Measurements from ENCODE around the gene DCLRE1A. TPM values are rescaled to one million over a fixed set of nuclear protein-coding genes. Genes with fewer than 3 reads are reported as not detected.

The DCLRE1A gene
- 11.5 and 12.3 TPM in 2 replicates for total RNA-seq (2014; rRNA removed; shearing (Covaris generic))
- total RNA-seq (2022) = 18.1 and 18.4 TPM in 2 replicates
- percentile 73 among the genes with signal in this experiment for Bru-seq, nascent RNA
- percentile 61 among the genes with signal in this experiment for BruChase-seq, experiment 1, labeled RNA remaining after a 6-hour chase
- BruChase-seq, experiment 2, labeled RNA remaining after a 2-hour chase = percentile 86 among the genes with signal in this experiment
- long read RNA-seq, full-length matches to known transcripts = 50 of 59 reads
- long read RNA-seq, partial matches to known transcripts = 3 of 59 reads
- long read RNA-seq, other reads (novel, unspliced or antisense) = 6 of 59 reads

- Histone ChIP-seq H3K4me1 (ENCODE audit: insufficient read depth, low read length, poor library complexity, severe bottlenecking) (peaks cover 66% of the 10 kb centered on the region), H3K9me2 (ENCODE audit: insufficient read depth, low read length) (no peaks in the 10 kb centered on the region), H3K9me3 (ENCODE audit: low read length) (no peaks in the 10 kb centered on the region), H4K20me1 (ENCODE audit: insufficient read depth, low read length) (0 out of 2 replicates have a peak, but pooled peaks cover 24% of the 10 kb centered on the region), H3K79me2 (ENCODE audit: insufficient read depth, low read depth, low read length) (peaks cover 87% of the 10 kb centered on the region), H3K4me3 (ENCODE audit: low read depth, low read length, poor library complexity, severe bottlenecking) (peak within 1 kb of the TSS; percentile 98), H3K27ac (ENCODE audit: low read depth, low read length, poor library complexity, severe bottlenecking) (peak within 1 kb of the TSS; percentile 76), H2AFZ (ENCODE audit: low read length) (peak within 1 kb of the TSS; percentile 98), H3K36me3 (ENCODE audit: insufficient read depth, low read length) (peaks cover 24% of the 10 kb centered on the region), H3K4me2 (ENCODE audit: low read length) (peak within 1 kb of the TSS; percentile 98)
- peak; percentile 87 for DNase-seq (ENCODE audit: low spot score)
- no TSS peak for BruUV-seq (replicated peaks)
- ChIA-PET CTCF (ENCODE audit: unreplicated experiment) (no interaction called here), POLR2A (interaction anchor here (0.8 to 1.0 kb wide), 2 partner anchors 18 to 205 kb away, joined by 3 read pairs; no protein-coding TSS in a partner anchor)
- no peak for TF ChIP-seq CTCF (conservative IDR thresholded peaks at IDR 0.05; ENCODE audit: low read length)
- intact Hi-C loops (cut with micrococcal nuclease; ENCODE audit: unreplicated experiment) = loop anchor here (2.0 to 10.0 kb wide), 4 partner anchors 107 to 671 kb away; no protein-coding TSS in a partner anchor
Observed at GRCh38 chr10:113854013-113854760, at the start of gene DCLRE1A, which contains the start of gene NHLRC2. Gene DCLRE1A, minus strand, starts transcription at chr10:113854082. Its CDS starts 900 bp downstream, at chr10:113853182. Gene NHLRC2, plus strand, starts transcription at chr10:113854661. Its CDS starts 212 bp downstream, at chr10:113854873.

GRCh38 chr10:113899952-113900598 lies 46.2 kb upstream of the DCLRE1A start:
- Histone ChIP-seq H3K9me3 (ENCODE audit: low read length) (no peaks in the 10 kb centered on the region; the same call in 1 of the 2 replicates), H3K4me2 (ENCODE audit: low read length) (no peak overlapping the region), H3K9me2 (ENCODE audit: insufficient read depth, low read length) (no peaks in the 10 kb centered on the region), H3K36me3 (ENCODE audit: insufficient read depth, low read length) (peaks cover 58% of the 10 kb centered on the region), H3K4me3 (ENCODE audit: low read depth, low read length, poor library complexity, severe bottlenecking) (no peak overlapping the region), H2AFZ (ENCODE audit: low read length) (no peak overlapping the region), H3K4me1 (ENCODE audit: insufficient read depth, low read length, poor library complexity, severe bottlenecking) (no peaks in the 10 kb centered on the region), H3K79me2 (ENCODE audit: insufficient read depth, low read depth, low read length) (no peaks in the 10 kb centered on the region), H4K20me1 (ENCODE audit: insufficient read depth, low read length) (no peaks in the 10 kb centered on the region), H3K27ac (ENCODE audit: low read depth, low read length, poor library complexity, severe bottlenecking) (no peak overlapping the region)
- intact Hi-C loops (cut with micrococcal nuclease; ENCODE audit: unreplicated experiment) = no loop called here
- no peak for DNase-seq (ENCODE audit: low spot score)
- CTCF ChIA-PET (ENCODE audit: unreplicated experiment) = no interaction called here
- POLR2A ChIA-PET = interaction anchor here (1.1 to 1.4 kb wide), 2 partner anchors 10 to 12 kb away, joined by 3 to 5 read pairs; no protein-coding TSS in a partner anchor
- no TSS peak for BruUV-seq (replicated peaks)
- TF ChIP-seq CTCF (conservative IDR thresholded peaks at IDR 0.05; ENCODE audit: low read length) = no peak
- TF ChIP-seq EZH2phosphoT487 (IDR thresholded peaks at IDR 0.05; ENCODE audit: borderline replicate concordance, low read depth, low read length) = no peak

All from OCI-LY7 (cell line).